GM10847 (cell line): ENCODE data around the gene CDH4.

Source experiments
- POLR2A ChIP-seq: IDR thresholded peaks from 2 replicates; pipeline ENCODE4 v1.6.1; 2011; ENCODE audit not compliant: insufficient read length; ENCODE audit errors: extremely low read depth

CDH4 gene

DNA sequence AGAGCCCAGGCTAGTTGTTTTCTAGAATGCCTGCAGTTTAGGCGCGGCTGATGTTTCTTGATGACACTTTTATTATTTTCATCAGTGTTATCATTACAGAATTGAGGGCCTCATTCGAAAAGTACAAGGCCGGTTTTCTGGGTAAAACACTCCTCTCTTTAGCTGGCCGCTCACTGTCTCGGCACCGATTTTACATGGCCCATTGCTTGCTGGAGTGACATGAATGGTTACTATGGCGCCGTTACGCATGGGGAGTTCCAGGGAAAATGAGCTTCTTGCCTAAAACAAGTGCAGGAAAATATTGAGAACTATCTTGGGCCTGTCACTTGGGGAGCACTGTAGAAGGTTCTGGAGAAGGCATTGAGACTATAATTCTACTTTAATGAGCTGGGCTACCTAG lies 317.8 kb downstream of the CDH4 start:
- no peak for TF ChIP-seq POLR2A

DNA sequence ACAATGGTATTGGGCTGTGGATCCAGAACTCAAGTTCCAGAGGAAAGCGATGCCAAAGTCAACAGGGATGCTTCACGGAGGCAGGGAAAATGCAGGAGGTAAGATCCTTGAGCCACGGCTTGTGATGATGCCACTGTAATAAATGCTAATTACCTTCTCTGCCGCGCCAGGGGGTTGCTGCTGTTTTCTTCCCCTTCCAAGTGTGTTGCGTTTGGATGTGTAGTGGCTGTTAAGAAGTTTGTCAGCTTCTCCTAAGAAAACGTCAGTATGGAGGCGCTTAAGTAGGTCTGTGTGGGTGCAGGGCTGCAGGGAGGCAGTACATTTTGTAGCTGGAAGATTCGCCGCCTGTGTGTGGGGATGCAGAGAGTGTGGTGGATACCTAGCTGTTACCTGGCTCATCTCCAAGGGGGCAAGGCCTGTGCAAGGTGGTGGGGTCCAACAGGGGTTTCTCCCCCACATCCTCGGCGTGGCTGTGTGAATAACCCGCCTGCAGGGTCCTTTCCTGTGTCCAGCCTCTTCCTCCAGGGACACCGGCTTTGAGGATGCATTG lies 318.7 kb downstream of the CDH4 start:
- no peak for TF ChIP-seq POLR2A

DNA sequence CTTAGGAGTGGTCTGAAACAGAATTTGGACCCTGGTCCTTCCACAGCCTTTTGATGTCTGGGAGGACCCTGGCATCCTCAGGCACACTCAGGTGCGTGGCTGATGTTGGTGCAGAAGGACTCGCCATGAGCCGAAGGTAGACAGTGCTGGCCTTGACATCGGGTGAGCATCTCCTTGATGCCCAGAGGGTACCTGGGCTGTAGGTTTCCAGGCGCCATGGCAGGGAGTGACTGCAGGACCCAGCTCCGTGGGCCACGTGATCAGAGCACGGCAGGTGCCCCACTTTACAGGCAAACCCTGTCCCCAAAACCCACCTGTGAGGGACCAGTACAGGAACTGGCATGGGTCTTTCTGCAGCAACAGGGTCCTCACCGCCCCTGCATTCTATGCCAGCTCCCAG lies 319.2 kb downstream of the CDH4 start:
- no peak for TF ChIP-seq POLR2A

DNA sequence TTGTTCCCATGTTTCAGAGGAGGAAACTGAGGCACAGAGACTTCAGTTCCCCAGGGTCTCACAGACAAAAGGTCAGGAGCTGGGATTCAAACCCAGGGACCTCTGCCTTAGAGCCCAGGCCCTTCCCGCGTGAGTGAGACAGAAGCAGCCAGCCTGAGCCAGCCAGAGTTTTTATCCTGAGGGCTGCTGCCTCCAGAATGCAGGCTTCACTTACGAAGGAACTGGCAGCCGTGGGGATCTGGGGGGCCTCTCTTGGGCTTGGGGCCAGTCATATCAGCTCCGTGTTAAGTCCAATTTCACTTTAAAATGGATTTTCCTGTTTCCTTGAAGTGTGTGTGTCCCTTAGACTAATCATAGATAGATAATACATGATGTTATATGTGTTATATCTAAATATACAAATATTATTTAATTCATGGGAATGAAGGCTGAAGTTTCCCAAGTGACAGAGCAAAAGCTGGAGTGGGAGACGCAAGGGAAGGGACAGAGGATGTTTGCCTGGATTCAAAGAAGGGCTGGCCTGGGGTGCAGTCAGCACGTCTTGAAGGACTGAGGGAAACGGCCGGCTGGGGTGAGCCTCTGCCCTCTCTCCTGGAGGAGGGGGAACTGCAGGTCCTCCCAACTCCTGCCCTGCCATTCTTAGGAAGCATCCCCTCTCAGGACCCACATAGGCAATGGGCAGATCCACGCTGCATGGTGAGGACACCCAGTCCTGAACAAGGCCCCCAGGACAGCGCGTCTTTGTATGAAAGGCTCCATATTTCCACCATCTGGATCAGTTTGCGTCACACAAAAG lies 320.1 kb downstream of the CDH4 start:
- no peak for TF ChIP-seq POLR2A

DNA sequence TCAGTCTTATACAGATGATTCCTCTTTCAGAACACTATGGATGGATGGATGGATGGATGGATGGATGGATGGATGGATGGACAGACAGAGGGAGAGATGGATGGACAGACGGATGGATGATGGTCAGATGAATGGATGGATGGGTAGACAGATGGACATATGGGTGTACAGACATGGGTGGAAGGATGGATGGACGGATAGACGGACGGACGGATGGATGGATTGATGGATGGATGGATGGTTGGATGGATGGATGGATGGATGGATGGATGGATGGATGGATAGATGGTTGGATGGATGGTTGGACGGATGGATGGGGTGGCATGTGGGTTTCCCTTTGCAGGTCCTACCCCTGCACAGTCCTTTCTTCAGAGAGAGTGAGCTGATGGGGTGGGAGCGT lies 320.7 kb downstream of the CDH4 start:
- TF ChIP-seq POLR2A, result no peak

DNA sequence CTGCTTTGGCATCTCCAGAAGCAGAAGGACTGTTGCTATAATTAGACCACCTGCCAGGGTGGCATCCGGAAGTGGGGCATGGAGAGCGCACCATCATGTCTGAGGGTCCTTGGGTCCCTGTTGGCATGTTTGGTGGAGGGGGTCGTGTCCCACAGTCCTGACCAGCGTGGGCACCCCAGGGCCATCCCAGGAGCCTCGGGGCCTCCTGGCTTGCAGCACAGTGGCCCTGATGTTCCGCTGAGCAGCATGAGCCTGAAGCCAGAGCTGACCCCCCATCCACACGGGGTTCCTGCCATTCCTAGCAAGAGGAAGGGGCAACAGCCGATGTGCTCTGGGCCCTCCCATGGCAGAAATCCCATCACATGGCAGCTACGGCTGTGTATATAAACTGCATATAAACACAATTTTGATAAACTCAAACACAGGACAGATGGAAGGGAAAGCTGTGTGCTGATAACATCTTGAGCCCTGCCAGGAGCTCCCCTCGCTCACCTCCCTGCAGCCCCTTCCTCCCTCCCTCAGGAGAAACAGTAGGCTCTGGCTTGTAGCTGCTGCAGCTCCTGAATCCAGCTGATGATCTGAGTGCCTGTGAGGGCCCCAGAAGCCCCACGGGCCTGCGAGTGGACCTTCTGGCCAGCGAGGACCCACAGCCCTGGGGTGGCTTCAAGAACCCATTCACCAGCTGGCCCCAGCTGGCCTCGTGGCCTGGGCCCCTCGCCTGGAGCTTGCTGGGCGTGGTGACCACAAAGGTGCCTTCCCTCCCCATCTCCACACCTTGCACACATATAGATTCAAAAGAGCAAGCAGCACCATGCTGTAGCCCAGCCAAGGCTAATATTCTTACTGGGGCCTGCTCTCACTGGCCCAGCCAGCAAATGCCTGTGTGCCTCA lies 321.6 kb downstream of the CDH4 start:
- no peak for TF ChIP-seq POLR2A

DNA sequence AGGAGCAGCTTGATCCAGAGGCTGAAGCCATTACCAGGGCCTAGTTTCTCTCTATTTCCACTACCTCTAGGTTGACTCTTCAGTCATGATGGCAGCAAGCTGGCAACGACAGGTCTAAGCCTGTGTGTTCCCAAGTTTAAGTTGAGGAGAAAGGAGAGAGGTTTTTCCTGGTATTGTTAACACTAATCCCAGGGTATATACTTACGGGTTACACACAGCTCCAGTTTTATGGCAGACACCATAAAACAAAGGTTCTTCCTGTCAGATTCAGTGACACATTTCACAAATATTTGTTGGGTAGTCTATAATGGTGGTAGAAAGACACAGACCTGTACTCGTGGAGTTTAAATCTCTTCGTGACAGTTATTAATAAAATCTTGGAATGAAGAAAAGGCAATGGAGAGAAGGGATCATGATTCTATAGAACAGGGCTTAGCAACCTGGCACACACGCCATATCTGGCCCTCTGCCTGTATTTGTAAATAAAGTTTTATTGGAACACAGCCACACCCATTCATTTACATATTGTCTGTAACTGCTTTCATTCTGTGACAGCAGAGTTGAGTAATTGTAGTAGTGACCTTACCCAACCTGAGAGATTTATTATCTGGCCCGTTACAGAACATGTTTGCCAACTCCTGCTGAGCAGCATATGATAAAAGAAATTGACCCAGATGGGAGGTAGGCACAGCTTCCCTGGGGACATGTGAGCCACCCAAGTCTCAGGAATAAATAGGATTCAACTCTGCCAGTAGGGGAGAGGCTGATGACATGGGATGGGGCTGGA lies 323.3 kb downstream of the CDH4 start:
- TF ChIP-seq POLR2A, result no peak

DNA sequence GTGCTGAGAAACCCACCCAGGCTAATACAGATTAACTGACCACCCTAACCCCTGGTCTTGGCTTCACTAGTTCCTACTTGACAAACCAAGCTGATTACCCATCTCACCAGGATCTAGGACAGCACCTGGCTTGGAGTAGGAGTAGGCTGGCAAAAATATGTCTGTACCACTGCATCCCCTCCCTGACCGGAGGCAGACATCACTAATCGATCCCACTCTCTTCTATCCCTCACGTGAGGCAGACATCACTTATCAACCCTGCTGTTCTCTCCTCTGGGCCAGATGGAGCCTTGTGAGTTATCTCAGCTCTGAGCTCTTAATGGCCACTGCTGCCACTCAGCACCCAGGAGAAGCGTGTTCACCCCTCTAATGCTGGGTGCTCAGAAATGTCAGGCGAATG lies 324.3 kb downstream of the CDH4 start:
- TF ChIP-seq POLR2A, result no peak

DNA sequence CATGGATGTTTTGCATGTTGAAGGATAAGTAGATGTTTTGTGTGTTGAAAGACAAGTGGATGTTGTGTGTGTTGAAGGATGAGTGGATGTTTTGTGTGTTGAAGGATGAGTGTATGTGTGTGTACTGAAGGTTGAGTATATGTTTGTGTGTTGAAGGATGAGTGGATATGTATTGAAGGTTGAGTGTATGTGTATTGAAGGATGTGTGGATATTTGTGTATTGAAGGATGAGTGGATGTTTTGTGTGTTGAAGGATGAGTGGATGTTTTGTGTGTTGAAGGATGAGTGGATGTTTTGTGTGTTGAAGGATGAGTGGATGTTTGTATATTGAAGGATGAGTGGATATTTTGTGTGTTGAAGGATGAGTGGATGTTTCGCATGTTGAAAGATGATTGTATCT lies 325.0 kb downstream of the CDH4 start:
- no peak for TF ChIP-seq POLR2A

DNA sequence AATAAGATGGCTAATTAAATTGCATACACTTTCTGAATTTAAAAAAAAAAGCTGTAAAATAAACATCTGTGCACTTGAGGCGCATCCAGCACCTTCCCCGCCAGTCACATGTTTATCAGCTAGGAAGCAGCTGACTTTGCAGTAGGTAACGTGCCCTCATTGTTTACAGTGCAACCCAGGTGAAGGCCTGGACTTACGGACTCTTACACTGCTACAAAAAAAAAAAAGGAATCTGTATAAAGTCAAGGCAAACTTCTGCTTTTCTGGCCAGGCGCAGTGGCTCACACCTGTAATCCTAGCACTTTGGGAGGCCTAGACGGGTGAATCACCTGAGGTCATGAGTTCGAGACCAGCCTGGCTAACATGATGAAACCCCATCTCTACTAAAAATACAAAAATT lies 327.8 kb downstream of the CDH4 start:
- TF ChIP-seq POLR2A, result no peak

DNA sequence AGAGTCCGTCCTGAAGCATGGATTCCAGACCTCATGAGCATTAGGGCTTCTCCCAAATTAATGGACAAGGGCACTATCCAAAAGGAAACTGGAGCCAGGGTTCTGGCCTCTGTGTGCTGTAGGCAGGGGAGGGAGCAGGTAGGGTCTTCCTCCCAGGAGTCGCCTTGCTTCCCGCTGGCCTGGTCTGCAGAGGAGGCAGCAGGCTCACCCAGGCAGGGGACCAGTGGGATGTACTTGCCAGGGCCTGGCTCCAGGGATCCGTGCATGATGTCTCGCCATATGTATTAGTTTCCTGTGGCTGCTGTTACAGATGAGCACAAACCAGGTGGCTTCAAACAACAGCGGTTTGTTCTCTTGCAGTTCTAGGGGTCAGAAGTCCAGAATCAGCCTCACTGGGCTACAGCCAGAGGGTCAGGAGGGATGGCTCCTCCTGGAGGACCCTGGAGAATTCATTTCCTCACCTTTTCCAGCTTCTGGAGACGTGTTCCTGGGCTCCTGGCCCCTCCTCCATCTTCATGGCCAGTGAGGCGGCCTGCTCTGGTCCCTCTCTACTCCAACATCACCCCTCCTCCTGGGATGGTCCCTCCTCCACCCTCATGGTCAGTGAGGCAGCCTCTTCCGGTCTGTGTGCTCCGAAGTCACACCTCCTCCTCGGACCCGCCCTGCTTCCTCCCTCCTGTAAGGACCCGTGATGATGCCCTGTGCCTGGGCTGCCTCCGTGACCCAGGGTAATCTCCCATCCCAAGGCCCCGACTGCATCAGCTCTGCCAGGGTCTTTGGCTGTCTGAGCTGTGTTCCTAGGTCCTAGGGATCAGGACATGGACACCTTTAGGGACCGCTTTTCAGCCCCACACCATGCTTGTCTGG lies 329.1 kb downstream of the CDH4 start:
- no peak for TF ChIP-seq POLR2A

DNA sequence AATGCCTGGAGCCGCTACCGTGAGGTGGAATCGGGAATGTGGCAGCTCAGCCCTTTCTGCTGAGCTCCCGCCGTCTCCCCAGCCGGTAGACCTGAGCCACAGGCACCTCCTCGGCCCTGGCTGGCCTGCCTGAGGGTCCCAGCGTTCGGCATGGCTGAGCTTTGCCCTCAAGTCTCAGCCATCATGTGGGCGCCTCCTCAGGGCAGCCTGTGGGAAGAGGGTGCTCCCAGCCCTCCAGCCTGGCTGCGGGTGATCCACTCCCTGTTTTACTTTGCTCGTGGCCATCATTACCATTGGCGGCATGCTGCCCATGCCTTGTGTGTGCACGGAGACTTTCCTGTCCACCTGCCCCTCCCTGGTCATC lies 329.7 kb downstream of the CDH4 start:
- no peak for TF ChIP-seq POLR2A

DNA sequence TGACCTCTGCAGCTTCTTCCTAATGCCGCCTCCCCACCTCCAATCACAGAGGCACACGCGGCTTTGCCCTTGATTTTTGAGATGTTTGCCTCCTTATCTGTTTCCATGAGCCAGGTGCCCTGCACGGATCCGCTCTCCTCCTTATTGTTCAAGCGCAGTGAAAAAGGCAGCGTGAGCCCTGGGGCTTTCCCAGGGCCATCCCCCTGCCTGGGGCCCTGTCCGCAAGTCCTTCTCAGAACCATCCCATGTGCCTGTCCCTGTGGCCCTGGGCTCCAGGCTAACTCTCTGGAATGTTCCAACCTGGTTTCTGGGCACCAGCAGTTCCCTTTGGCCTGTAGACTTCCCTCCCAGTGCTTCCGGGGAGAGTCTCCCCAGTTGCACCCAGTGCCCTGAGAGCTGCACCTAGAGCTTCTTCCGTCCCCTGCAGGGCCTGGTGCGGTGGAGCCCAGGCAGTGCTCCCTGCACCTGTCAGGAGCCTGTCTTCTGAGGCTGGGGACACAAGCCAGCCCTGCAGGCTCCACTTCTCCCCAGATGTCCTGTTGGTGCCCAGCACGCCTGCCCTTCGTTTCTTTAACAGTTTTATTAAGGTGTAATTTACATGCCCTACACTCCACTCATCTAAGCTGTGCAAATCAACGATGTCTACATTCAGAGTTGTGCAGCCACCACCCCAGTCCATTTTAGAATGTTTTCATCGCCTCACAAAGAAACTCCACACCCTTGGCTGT lies 330.3 kb downstream of the CDH4 start:
- TF ChIP-seq POLR2A, result no peak

DNA sequence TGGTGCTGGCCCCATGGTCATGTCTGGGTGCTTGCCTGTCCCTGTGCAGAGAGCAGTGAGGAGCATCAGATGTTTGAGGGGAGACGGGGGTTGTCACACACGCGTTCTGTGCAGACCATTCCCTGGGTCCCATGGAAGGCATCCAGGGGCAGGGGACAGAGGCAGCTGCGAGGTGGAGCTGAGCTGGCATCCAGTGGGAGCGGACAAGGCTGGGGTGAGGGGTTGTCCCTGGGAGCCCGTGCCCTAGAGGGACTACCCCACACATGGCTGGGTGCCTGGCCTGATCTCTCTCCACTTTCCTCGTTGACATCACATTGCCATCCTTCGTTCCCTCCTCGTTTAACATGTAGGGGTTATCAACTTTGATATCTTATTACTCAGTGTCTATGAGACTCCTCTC lies 331.3 kb downstream of the CDH4 start:
- TF ChIP-seq POLR2A, result no peak

DNA sequence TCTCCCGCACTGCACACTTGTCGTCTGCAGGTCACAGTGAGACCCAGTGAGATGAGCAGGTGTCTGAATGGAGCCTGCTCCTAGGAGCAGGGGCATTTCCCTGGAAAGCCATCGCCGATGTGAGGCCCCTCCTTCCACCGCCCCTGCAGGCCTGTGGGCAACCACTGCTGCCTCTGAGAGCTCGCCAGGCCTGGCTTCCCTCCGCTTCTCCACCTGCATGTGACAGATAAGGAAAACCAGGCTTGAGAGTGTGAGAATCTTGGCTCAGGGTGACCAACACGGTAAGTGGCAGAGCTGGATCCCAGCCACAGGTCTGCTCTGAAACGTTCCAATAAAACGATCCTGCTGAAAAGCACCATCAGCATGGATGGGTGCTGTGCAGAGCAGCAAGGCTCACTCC lies 332.8 kb downstream of the CDH4 start:
- no peak for TF ChIP-seq POLR2A
